Measurements from ENCODE around the gene INTS11.

DNA sequence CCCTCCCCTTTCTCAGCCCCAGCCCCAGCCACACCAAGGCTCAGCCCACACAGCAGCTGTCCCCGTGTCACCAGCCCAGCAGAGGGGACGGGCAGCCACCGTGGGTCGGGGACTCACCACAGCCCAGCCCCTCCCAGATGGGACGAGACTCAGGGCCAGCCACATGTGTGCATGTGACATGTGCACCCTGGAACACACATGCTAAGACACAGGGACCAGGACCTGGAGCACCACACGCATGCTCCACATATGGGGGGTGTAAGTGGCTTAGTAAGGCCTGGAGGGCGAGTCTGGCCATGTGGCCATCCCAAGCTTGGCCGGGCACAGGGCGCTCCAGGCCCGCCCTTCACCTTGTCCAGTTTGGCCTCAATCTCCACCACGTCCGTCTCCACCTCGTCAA lies 20.7 kb downstream of the INTS11 start:
- TF ChIP-seq ESRRG (CRISPR knock-in tag; IDR thresholded peaks at IDR 0.05) (no peak), TCF4 (CRISPR knock-in tag; IDR thresholded peaks at IDR 0.05; ENCODE audit: borderline replicate concordance) (no peak), PPARA (CRISPR knock-in tag; IDR thresholded peaks at IDR 0.05; ENCODE audit: borderline replicate concordance) (no peak), RARB (CRISPR knock-in tag; IDR thresholded peaks at IDR 0.05) (no peak), ISL1 (CRISPR knock-in tag; IDR thresholded peaks at IDR 0.05) (no peak), ZC3H10 (CRISPR knock-in tag; IDR thresholded peaks at IDR 0.05) (no peak), CSDC2 (CRISPR knock-in tag; IDR thresholded peaks at IDR 0.05) (no peak)
- TF ChIP-seq, protein P1, sequence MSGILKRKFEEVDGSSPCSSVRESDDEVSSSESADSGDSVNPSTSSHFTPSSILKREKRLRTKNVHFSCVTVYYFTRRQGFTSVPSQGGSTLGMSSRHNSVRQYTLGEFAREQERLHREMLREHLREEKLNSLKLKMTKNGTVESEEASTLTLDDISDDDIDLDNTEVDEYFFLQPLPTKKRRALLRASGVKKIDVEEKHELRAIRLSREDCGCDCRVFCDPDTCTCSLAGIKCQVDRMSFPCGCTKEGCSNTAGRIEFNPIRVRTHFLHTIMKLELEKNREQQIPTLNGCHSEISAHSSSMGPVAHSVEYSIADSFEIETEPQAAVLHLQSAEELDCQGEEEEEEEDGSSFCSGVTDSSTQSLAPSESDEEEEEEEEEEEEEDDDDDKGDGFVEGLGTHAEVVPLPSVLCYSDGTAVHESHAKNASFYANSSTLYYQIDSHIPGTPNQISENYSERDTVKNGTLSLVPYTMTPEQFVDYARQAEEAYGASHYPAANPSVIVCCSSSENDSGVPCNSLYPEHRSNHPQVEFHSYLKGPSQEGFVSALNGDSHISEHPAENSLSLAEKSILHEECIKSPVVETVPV (CRISPR knock-in tag; IDR thresholded peaks at IDR 0.05): no peak
- TF ChIP-seq, protein P2, sequence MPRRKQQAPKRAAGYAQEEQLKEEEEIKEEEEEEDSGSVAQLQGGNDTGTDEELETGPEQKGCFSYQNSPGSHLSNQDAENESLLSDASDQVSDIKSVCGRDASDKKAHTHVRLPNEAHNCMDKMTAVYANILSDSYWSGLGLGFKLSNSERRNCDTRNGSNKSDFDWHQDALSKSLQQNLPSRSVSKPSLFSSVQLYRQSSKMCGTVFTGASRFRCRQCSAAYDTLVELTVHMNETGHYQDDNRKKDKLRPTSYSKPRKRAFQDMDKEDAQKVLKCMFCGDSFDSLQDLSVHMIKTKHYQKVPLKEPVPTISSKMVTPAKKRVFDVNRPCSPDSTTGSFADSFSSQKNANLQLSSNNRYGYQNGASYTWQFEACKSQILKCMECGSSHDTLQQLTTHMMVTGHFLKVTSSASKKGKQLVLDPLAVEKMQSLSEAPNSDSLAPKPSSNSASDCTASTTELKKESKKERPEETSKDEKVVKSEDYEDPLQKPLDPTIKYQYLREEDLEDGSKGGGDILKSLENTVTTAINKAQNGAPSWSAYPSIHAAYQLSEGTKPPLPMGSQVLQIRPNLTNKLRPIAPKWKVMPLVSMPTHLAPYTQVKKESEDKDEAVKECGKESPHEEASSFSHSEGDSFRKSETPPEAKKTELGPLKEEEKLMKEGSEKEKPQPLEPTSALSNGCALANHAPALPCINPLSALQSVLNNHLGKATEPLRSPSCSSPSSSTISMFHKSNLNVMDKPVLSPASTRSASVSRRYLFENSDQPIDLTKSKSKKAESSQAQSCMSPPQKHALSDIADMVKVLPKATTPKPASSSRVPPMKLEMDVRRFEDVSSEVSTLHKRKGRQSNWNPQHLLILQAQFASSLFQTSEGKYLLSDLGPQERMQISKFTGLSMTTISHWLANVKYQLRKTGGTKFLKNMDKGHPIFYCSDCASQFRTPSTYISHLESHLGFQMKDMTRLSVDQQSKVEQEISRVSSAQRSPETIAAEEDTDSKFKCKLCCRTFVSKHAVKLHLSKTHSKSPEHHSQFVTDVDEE (CRISPR knock-in tag; IDR thresholded peaks at IDR 0.05): no peak
- TF ChIP-seq, protein P3, sequence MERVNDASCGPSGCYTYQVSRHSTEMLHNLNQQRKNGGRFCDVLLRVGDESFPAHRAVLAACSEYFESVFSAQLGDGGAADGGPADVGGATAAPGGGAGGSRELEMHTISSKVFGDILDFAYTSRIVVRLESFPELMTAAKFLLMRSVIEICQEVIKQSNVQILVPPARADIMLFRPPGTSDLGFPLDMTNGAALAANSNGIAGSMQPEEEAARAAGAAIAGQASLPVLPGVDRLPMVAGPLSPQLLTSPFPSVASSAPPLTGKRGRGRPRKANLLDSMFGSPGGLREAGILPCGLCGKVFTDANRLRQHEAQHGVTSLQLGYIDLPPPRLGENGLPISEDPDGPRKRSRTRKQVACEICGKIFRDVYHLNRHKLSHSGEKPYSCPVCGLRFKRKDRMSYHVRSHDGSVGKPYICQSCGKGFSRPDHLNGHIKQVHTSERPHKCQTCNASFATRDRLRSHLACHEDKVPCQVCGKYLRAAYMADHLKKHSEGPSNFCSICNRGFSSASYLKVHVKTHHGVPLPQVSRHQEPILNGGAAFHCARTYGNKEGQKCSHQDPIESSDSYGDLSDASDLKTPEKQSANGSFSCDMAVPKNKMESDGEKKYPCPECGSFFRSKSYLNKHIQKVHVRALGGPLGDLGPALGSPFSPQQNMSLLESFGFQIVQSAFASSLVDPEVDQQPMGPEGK (CRISPR knock-in tag; IDR thresholded peaks at IDR 0.05; ENCODE audit: borderline replicate concordance): no peak
